Stimulated activated effector memory CD8-positive, alpha-beta T cell treated with anti-CD3 and anti-CD28 coated beads, Interleukin-12 subunit alpha, Interleukin-12 subunit beta, amount 100 ng/mL, for 72 hours (primary cell): ENCODE measurements around the gene CASQ2.

Experiments
- ATAC-seq: fragments of 150-1000 bp; cut with Tn5 transposase; 2 replicates; pipeline ENCODE4 v1.10.0; 2021
- DNase-seq, 2 donors: peaks; one replicate each; pipeline ENCODE4 v3.0.0; 2021 to 2022; ENCODE audit warnings: low spot score in 2 of 2
- H3K27ac Mint-ChIP-seq: one replicate; pipeline ENCODE4 v1.8.0; 2022; ENCODE audit warnings: mild to moderate bottlenecking, mixed read lengths
- H3K36me3 Mint-ChIP-seq: one replicate; pipeline ENCODE4 v1.8.0; 2022; ENCODE audit warnings: mild to moderate bottlenecking, mixed read lengths
- H3K4me1 Mint-ChIP-seq: one replicate; pipeline ENCODE4 v1.8.0; 2022; ENCODE audit warnings: mixed read lengths
- H3K4me3 Mint-ChIP-seq: one replicate; pipeline ENCODE4 v1.8.0; 2022; ENCODE audit warnings: mild to moderate bottlenecking, mixed read lengths
- H3K9me3 Mint-ChIP-seq: one replicate; pipeline ENCODE4 v1.8.0; 2022; ENCODE audit warnings: mixed read lengths

Gene CASQ2

GRCh38 chr1:115705085-115705951 lies 63.2 kb downstream of the CASQ2 start:
- Mint-ChIP-seq H3K4me1 (no peaks in the 10 kb centered on the region), H3K36me3 (no peaks in the 10 kb centered on the region), H3K4me3 (no peak overlapping the region), H3K27ac (no peak overlapping the region), H3K9me3 (no peaks in the 10 kb centered on the region)
- DNase-seq (no peak), ATAC-seq (no peak)

GRCh38 chr1:115702959-115703358 lies 65.6 kb downstream of the CASQ2 start:
- Mint-ChIP-seq H3K27ac (no peak overlapping the region), H3K9me3 (no peaks in the 10 kb centered on the region), H3K36me3 (no peaks in the 10 kb centered on the region), H3K4me1 (no peaks in the 10 kb centered on the region), H3K4me3 (no peak overlapping the region)
- ATAC-seq (no peak), DNase-seq (no peak)

GRCh38 chr1:115701090-115701489 lies 67.4 kb downstream of the CASQ2 start:
- no peaks in the 10 kb centered on the region for H3K36me3 Mint-ChIP-seq
- no peaks in the 10 kb centered on the region for H3K9me3 Mint-ChIP-seq
- no peak overlapping the region for H3K27ac Mint-ChIP-seq
- H3K4me3 Mint-ChIP-seq = no peak overlapping the region
- ATAC-seq = no peak
- no peak for DNase-seq
- H3K4me1 Mint-ChIP-seq = no peaks in the 10 kb centered on the region

GRCh38 chr1:115697619-115698018 lies 70.9 kb downstream of the CASQ2 start:
- Mint-ChIP-seq H3K4me3 (no peak overlapping the region), H3K27ac (no peak overlapping the region), H3K9me3 (no peaks in the 10 kb centered on the region), H3K36me3 (no peaks in the 10 kb centered on the region), H3K4me1 (no peaks in the 10 kb centered on the region)
- ATAC-seq = no peak
- no peak for DNase-seq

GRCh38 chr1:115694805-115695204 lies 73.7 kb downstream of the CASQ2 start:
- no peak for DNase-seq
- H3K4me1 Mint-ChIP-seq = no peaks in the 10 kb centered on the region
- no peak for ATAC-seq
- H3K36me3 Mint-ChIP-seq = no peaks in the 10 kb centered on the region
- H3K4me3 Mint-ChIP-seq = no peak overlapping the region
- no peaks in the 10 kb centered on the region for H3K9me3 Mint-ChIP-seq
- no peak overlapping the region for H3K27ac Mint-ChIP-seq

GRCh38 chr1:115692224-115692623 lies 76.3 kb downstream of the CASQ2 start:
- ATAC-seq (no peak), DNase-seq (no peak)
- no peak overlapping the region for H3K4me3 Mint-ChIP-seq
- H3K9me3 Mint-ChIP-seq = no peaks in the 10 kb centered on the region
- no peaks in the 10 kb centered on the region for H3K4me1 Mint-ChIP-seq
- H3K36me3 Mint-ChIP-seq = no peaks in the 10 kb centered on the region
- no peak overlapping the region for H3K27ac Mint-ChIP-seq

- DNase-seq (no peak), ATAC-seq (no peak)
- Mint-ChIP-seq H3K4me1 (no peaks in the 10 kb centered on the region), H3K9me3 (no peaks in the 10 kb centered on the region), H3K4me3 (no peak overlapping the region), H3K36me3 (no peaks in the 10 kb centered on the region), H3K27ac (no peak overlapping the region)
Observed at GRCh38 chr1:115690972-115691371, 77.5 kb downstream of the CASQ2 start.

GRCh38 chr1:115687744-115688143 lies 80.8 kb downstream of the CASQ2 start:
- H3K4me1 Mint-ChIP-seq = no peaks in the 10 kb centered on the region
- DNase-seq = no peak
- H3K4me3 Mint-ChIP-seq = no peak overlapping the region
- H3K36me3 Mint-ChIP-seq = peaks cover 5% of the 10 kb centered on the region
- ATAC-seq = no peak
- H3K9me3 Mint-ChIP-seq = no peaks in the 10 kb centered on the region
- no peak overlapping the region for H3K27ac Mint-ChIP-seq

GRCh38 chr1:115685029-115685705 lies 83.3 kb downstream of the CASQ2 start:
- Mint-ChIP-seq H3K36me3 (peaks cover 5% of the 10 kb centered on the region), H3K4me3 (no peak overlapping the region), H3K4me1 (no peaks in the 10 kb centered on the region), H3K27ac (no peak overlapping the region), H3K9me3 (no peaks in the 10 kb centered on the region)
- ATAC-seq = no peak
- no peak for DNase-seq

- no peaks in the 10 kb centered on the region for H3K9me3 Mint-ChIP-seq
- no peak for ATAC-seq
Observed at GRCh38 chr1:115682792-115683191, 85.7 kb downstream of the CASQ2 start.

GRCh38 chr1:115680730-115681111 lies 87.8 kb downstream of the CASQ2 start:
- ATAC-seq = no peak
- H3K36me3 Mint-ChIP-seq = peaks cover 5% of the 10 kb centered on the region

More at GRCh38 chr1:115682792-115683191, 85.7 kb downstream of the CASQ2 start:
- H3K27ac Mint-ChIP-seq = peak overlapping the region; percentile 14
- peaks cover 5% of the 10 kb centered on the region for H3K36me3 Mint-ChIP-seq
- peaks cover 5% of the 10 kb centered on the region for H3K4me1 Mint-ChIP-seq
- no peak overlapping the region for H3K4me3 Mint-ChIP-seq
- no peak for DNase-seq

GRCh38 chr1:115679141-115679611 lies 89.3 kb downstream of the CASQ2 start:
- H3K27ac Mint-ChIP-seq = peak overlapping the region; percentile 35
- no peak overlapping the region for H3K4me3 Mint-ChIP-seq
- DNase-seq (no peak), ATAC-seq (peak; percentile 52)
- no peaks in the 10 kb centered on the region for H3K9me3 Mint-ChIP-seq
- peaks cover 5% of the 10 kb centered on the region for H3K4me1 Mint-ChIP-seq
- no peaks in the 10 kb centered on the region for H3K36me3 Mint-ChIP-seq

More at GRCh38 chr1:115680730-115681111, 87.8 kb downstream of the CASQ2 start:
- H3K4me1 Mint-ChIP-seq = peaks cover 5% of the 10 kb centered on the region
- DNase-seq = no peak
- H3K27ac Mint-ChIP-seq = no peak overlapping the region
- H3K4me3 Mint-ChIP-seq = no peak overlapping the region
- no peaks in the 10 kb centered on the region for H3K9me3 Mint-ChIP-seq

GRCh38 chr1:115678141-115678540 lies 90.4 kb downstream of the CASQ2 start:
- Mint-ChIP-seq H3K36me3 (no peaks in the 10 kb centered on the region), H3K27ac (no peak overlapping the region), H3K9me3 (no peaks in the 10 kb centered on the region), H3K4me1 (peaks cover 5% of the 10 kb centered on the region), H3K4me3 (no peak overlapping the region)
- ATAC-seq (no peak), DNase-seq (no peak)

GRCh38 chr1:115677565-115677964 lies 90.9 kb downstream of the CASQ2 start:
- Mint-ChIP-seq H3K36me3 (no peaks in the 10 kb centered on the region), H3K27ac (no peak overlapping the region), H3K4me3 (no peak overlapping the region), H3K4me1 (peaks cover 5% of the 10 kb centered on the region), H3K9me3 (no peaks in the 10 kb centered on the region)
- DNase-seq (no peak), ATAC-seq (no peak)

- ATAC-seq (no peak), DNase-seq (no peak)
- Mint-ChIP-seq H3K27ac (no peak overlapping the region), H3K4me1 (peaks cover 5% of the 10 kb centered on the region), H3K4me3 (no peak overlapping the region), H3K36me3 (no peaks in the 10 kb centered on the region), H3K9me3 (no peaks in the 10 kb centered on the region)
Observed at GRCh38 chr1:115677182-115677555, 91.3 kb downstream of the CASQ2 start.
